Muscle layer of colon (tissue), 2 donors: ENCODE data around the gene SMAD7.
"Not testable (repeated sequence)": the region's sequence is repeated elsewhere in the genome, so short reads cannot be mapped to it uniquely, and the experiment has no call there.

ENCODE experiments used
- H3K27ac ChIP-seq: one replicate; pipeline ENCODE4 v1.7.0; 2013; ENCODE audit warnings: low read depth, mild to moderate bottlenecking, low read length, moderate library complexity
- H3K27me3 ChIP-seq, 2 donors: one replicate each; pipeline ENCODE4 v1.7.0; 2013; ENCODE audit warnings: low read length in 2 of 2, mild to moderate bottlenecking in 2 of 2; ENCODE audit not compliant: insufficient read depth in 2 of 2, control insufficient read depth in 1 of 2
- H3K36me3 ChIP-seq: one replicate; pipeline ENCODE4 v1.7.0; 2013; ENCODE audit warnings: mild to moderate bottlenecking, low read length; ENCODE audit not compliant: insufficient read depth
- H3K4me1 ChIP-seq: one replicate; pipeline ENCODE4 v1.7.0; 2013; ENCODE audit warnings: mild to moderate bottlenecking, low read length; ENCODE audit not compliant: insufficient read depth
- H3K4me3 ChIP-seq, 2 donors: one replicate each; pipeline ENCODE4 v1.7.0; 2013; ENCODE audit warnings: low read length in 2 of 2, low read depth in 1 of 2, mild to moderate bottlenecking in 1 of 2, moderate library complexity in 1 of 2
- H3K9ac ChIP-seq: one replicate; pipeline ENCODE4 v1.7.0; 2013; ENCODE audit warnings: low read length
- H3K9me3 ChIP-seq: one replicate; pipeline ENCODE4 v1.7.0; 2013; ENCODE audit warnings: mild to moderate bottlenecking, low read length
- donor health status: abdominal sarcoma.
- donor health status: Adenocarcinoma of cecum.

Gene SMAD7

GRCh38 chr18:48872234-48873145 is 78.3 kb downstream of the SMAD7 start:
- no peak overlapping the region for H3K4me3 ChIP-seq
- no peaks in the 10 kb centered on the region for H3K36me3 ChIP-seq
- H3K27me3 ChIP-seq, result no peaks in the 10 kb centered on the region
- H3K9me3 ChIP-seq, result no peaks in the 10 kb centered on the region
- no peak overlapping the region for H3K9ac ChIP-seq
- H3K4me1 ChIP-seq, result peaks cover 7% of the 10 kb centered on the region
- H3K27ac ChIP-seq, result no peak overlapping the region

- H3K4me3 ChIP-seq, result no peak overlapping the region
- H3K36me3 ChIP-seq, result no peaks in the 10 kb centered on the region
- no peak overlapping the region for H3K27ac ChIP-seq
- H3K27me3 ChIP-seq, result no peaks in the 10 kb centered on the region
- no peak overlapping the region for H3K9ac ChIP-seq
- H3K9me3 ChIP-seq, result no peaks in the 10 kb centered on the region
- peaks cover 7% of the 10 kb centered on the region for H3K4me1 ChIP-seq
These were observed 79.2 kb downstream of the SMAD7 start for GRCh38 chr18:48871391-48872166.

GRCh38 chr18:48870926-48871325 is 79.8 kb downstream of the SMAD7 start:
- H3K4me3 ChIP-seq, H3K9me3 ChIP-seq: not testable (repeated sequence)

More at GRCh38 chr18:48870926-48871325, 79.8 kb downstream of the SMAD7 start:
- H3K4me1 ChIP-seq, result peaks cover 11% of the 10 kb centered on the region
- not testable (repeated sequence) for H3K27ac ChIP-seq, H3K9ac ChIP-seq, H3K36me3 ChIP-seq, H3K27me3 ChIP-seq
